ENCODE results near the gene VPS37B. TPM values are rescaled to one million over a fixed set of nuclear protein-coding genes. Genes with fewer than 3 reads are reported as not detected.

The VPS37B gene
- total RNA-seq, 1 experiment from 2014 or later = 12.3 TPM

DNA sequence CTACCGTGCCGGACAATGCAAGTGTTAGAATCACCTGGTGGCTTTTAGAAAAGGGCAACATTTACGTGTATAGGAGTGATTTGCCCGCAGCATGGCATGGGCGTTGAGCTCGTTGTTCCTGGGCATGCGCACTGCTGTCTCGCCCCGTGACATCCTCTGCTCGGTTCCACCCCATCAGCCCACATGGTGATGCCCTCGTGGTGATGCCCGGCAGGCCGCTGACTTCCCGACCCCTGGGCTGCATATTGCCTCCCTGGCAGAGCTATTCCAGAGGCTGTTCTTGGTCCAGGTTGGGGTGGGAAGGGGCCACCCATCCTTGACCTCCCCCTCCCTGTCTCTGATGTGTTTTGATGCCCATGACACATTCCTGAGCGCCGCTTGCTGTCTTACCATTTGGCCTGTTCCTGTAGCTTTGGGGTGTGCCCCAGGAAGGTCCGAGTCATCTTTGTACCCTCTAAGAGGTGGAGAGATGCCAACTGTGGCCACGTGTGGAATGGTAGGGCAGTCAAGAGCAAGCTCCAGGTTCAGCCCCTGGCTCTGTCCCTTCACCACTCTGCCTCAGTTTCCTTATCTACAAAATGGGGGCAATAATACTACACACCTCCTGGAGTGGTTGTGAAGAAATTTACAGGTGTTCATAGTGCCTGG lies 55.9 kb downstream of the VPS37B start:
- Histone ChIP-seq H2AK5ac (ENCODE audit: insufficient read length, low read length) (no peak overlapping the region), H4K91ac (ENCODE audit: insufficient read length, low read depth, low read length) (no peak overlapping the region), H3K4me1 (ENCODE audit: insufficient read depth, low read length) (peaks cover 3% of the 10 kb centered on the region; the same call in 1 of the 2 replicates), H2BK5ac (ENCODE audit: insufficient read length, low read length) (no peak overlapping the region), H3K27ac (ENCODE audit: insufficient read length, low read depth, low read length) (no peak overlapping the region), H3K27me3 (ENCODE audit: insufficient read depth, low read length) (peaks cover 10% of the 10 kb centered on the region), H2BK20ac (ENCODE audit: low read depth, low read length, poor library complexity, severe bottlenecking) (no peak overlapping the region), H3K4ac (ENCODE audit: low read depth, low read length) (no peak overlapping the region), H3K56ac (ENCODE audit: insufficient read length, low read depth, low read length) (no peak overlapping the region), H3T11ph (ENCODE audit: low read length) (no peak overlapping the region), H3K18ac (ENCODE audit: insufficient read length, low read depth, low read length) (no peak overlapping the region), H3K23me2 (ENCODE audit: insufficient read length, low read depth, low read length, poor library complexity, severe bottlenecking) (peaks cover 8% of the 10 kb centered on the region), H3K79me2 (ENCODE audit: insufficient read depth, low read length) (no peaks in the 10 kb centered on the region; the same call in 1 of the 2 replicates), H3K4me2 (ENCODE audit: insufficient read depth, insufficient read length, low read length) (no peak overlapping the region), H2AFZ (ENCODE audit: low read length) (no peak overlapping the region), H2BK12ac (ENCODE audit: insufficient read length, low read depth, low read length) (no peak overlapping the region), H4K5ac (ENCODE audit: insufficient read length, low read depth, low read length) (no peak overlapping the region), H2BK15ac (ENCODE audit: low read depth, low read length) (no peak overlapping the region), H3K9ac (ENCODE audit: extremely low read depth, insufficient read length, low read length) (no peak overlapping the region), H3K14ac (ENCODE audit: insufficient read depth, low read length) (no peak overlapping the region), H4K8ac (replicated peaks; ENCODE audit: insufficient read length, low read depth, low read length) (no peak overlapping the region), H4K20me1 (ENCODE audit: control insufficient read depth, insufficient read depth, insufficient read length) (no peaks in the 10 kb centered on the region), H2BK120ac (ENCODE audit: low read depth, low read length, poor library complexity, severe bottlenecking) (no peak overlapping the region), H3K79me1 (ENCODE audit: insufficient read depth, low read depth, low read length, poor library complexity, severe bottlenecking) (no peaks in the 10 kb centered on the region), H3K9me3 (ENCODE audit: control insufficient read depth, low read depth, low read length) (no peaks in the 10 kb centered on the region), H3K23ac (ENCODE audit: insufficient read length, low read depth, low read length) (no peak overlapping the region)
- DNase-seq = no peak
- Mint-ChIP-seq H3K9me3 (peaks cover 2 to 3% of the 10 kb centered on the region in 2 experiments; a peak in 1 of 5 replicates), H3K27me3 (ENCODE audit: low read depth) (peaks cover 60% of the 10 kb centered on the region), H3K4me3 (no peak overlapping the region; a peak in 1 of 5 replicates), H3K36me3 (ENCODE audit: insufficient read depth in 1 of 3, low read depth in 3 of 3) (peaks cover 0 to 4% (median 2%) of the 10 kb centered on the region in 3 experiments; a peak in 3 of 7 replicates), H3K27ac (no peak overlapping the region), H3K4me1 (peaks cover 35 to 36% of the 10 kb centered on the region in 2 experiments)
- no CpG with 5 or more reads among the region's 18 CpGs for WGBS (ENCODE audit: extremely low coverage, insufficient read length, low lambda C conversion rate)
- TF ChIP-seq, protein P1, sequence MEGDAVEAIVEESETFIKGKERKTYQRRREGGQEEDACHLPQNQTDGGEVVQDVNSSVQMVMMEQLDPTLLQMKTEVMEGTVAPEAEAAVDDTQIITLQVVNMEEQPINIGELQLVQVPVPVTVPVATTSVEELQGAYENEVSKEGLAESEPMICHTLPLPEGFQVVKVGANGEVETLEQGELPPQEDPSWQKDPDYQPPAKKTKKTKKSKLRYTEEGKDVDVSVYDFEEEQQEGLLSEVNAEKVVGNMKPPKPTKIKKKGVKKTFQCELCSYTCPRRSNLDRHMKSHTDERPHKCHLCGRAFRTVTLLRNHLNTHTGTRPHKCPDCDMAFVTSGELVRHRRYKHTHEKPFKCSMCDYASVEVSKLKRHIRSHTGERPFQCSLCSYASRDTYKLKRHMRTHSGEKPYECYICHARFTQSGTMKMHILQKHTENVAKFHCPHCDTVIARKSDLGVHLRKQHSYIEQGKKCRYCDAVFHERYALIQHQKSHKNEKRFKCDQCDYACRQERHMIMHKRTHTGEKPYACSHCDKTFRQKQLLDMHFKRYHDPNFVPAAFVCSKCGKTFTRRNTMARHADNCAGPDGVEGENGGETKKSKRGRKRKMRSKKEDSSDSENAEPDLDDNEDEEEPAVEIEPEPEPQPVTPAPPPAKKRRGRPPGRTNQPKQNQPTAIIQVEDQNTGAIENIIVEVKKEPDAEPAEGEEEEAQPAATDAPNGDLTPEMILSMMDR (conservative IDR thresholded peaks at IDR 0.05) = no peak
